Immature natural killer cell (primary cell): Measurements from ENCODE around the gene PRKCQ. TPM values are rescaled to one million over a fixed set of nuclear protein-coding genes. Genes with fewer than 3 reads are reported as not detected.
A peak's percentile ranks its signal among the peaks of the same experiment; 100 is the strongest.

Experiments used
- DNase-seq, 3 donors: peaks; one replicate each; pipeline ENCODE4 v3.0.0; 2022; ENCODE audit warnings: mixed read lengths in 1 of 3
- H3K27ac Mint-ChIP-seq, 6 donors: one replicate each; pipeline ENCODE4 v1.8.0; 2020; ENCODE audit warnings: mixed read lengths in 6 of 6, mild to moderate bottlenecking in 5 of 6, inconsistent platforms in 4 of 6, moderate library complexity in 3 of 6
- H3K27me3 Mint-ChIP-seq, 3 donors: one replicate each; pipeline ENCODE4 v1.8.0; 2020 to 2021; ENCODE audit warnings: low read depth in 3 of 3, mild to moderate bottlenecking in 3 of 3, mixed read lengths in 3 of 3, moderate library complexity in 3 of 3, inconsistent platforms in 1 of 3
- H3K36me3 Mint-ChIP-seq, 3 donors: one replicate each; pipeline ENCODE4 v1.8.0; 2020; ENCODE audit warnings: mixed read lengths in 3 of 3, inconsistent platforms in 2 of 3, mild to moderate bottlenecking in 2 of 3
- H3K4me1 Mint-ChIP-seq, 2 donors: one replicate each; pipeline ENCODE4 v1.8.0; 2020; ENCODE audit warnings: inconsistent platforms in 2 of 2, mild to moderate bottlenecking in 2 of 2, mixed read lengths in 2 of 2, moderate library complexity in 1 of 2
- H3K4me3 Mint-ChIP-seq, 5 donors: one replicate each; pipeline ENCODE4 v1.8.0; 2020; ENCODE audit warnings: mild to moderate bottlenecking in 5 of 5, mixed read lengths in 5 of 5, inconsistent platforms in 3 of 5, moderate library complexity in 3 of 5
- H3K9me3 Mint-ChIP-seq, 6 donors: one replicate each; pipeline ENCODE4 v1.8.0; 2020; ENCODE audit warnings: mild to moderate bottlenecking in 6 of 6, mixed read lengths in 6 of 6, inconsistent platforms in 4 of 6, moderate library complexity in 3 of 6
- polyA plus RNA-seq, 3 donors: library from polyadenylated mRNA; unstranded; fragments of 300-500 nt; fragmentation: Illumina TruSeq; gene quantifications; one replicate each; pipeline ENCODE4 v1.2.3, GENCODE V29; 2021

PRKCQ gene
- polyA plus RNA-seq, 3 donors from 2014 or later: 20.2 to 46.5 (median 36.5) TPM

DNA sequence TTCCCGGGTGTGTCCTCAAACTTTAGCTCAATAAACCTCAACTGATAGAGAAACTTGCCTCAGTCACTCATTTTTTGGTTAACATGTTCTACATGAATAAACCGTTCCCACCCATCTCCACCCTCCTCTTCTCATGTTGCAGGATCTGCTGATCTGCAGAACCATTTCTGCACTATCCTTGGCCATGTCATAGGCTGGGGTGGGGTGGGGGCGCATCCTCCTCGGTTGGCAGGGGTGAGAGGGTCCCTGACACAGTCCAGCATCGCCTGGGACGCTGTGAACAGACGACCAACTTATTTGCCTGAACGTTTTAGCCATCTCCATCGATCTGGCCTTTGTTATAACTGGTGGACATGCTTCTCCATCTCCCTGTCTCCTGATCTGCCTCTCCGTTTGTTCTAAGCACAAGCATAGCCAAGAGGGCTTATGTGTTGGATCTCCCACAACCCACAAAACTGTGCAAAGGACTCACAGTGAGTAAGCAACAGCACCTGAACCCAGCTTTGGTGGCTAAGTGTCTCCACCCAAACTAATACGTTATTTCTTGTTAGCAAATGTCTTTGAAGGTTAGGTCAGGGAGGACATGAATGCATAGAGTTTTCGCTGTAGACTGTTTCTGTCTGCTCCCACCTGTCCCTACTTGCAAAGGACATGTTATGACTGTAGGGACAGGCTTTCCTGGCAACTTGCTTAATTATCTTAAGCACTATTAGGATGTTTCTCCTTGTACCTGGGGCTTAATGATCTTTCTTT is 51.7 kb downstream of the PRKCQ start:
- Mint-ChIP-seq H3K36me3 (peaks cover 15 to 22% (median 17%) of the 10 kb centered on the region in 3 donors), H3K4me1 (peaks cover 92 to 96% of the 10 kb centered on the region in 2 donors), H3K4me3 (peak overlapping the region in 4 of 5 donors; percentile 57 to 93 (median 80)), H3K9me3 (no peaks in the 10 kb centered on the region), H3K27ac (peak overlapping the region; percentile 96 to 99 (median 97)), H3K27me3 (peaks cover 0 to 5% (median 5%) of the 10 kb centered on the region in 3 donors)
- no peak for DNase-seq

DNA sequence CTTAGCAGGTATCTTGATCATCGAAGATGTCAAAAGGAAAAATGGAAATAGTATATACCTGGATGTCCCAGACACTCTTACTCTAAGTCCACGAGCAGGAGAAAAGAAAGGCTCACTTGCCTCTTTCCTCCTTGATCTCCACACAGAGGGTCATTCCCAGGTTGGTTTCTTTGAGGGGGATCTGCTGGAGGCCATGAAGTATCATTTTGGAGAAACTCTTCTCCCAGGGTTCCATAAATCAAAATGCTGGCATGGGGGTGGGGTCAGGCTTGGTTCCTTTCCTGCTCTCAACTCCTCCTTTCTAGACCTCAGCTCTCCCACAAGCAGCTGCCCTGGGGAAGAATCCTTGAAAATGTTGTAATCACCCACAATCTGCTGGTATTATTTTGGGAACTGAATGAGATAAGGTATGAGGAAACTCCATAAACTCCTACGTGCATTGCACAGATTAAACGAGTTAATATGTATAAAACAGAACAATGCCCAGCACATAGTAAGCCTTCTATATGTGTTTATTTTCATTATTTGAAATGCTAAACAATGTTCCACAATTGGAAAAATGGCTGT is 54.4 kb downstream of the PRKCQ start:
- H3K4me3 Mint-ChIP-seq: no peak overlapping the region
- no peaks in the 10 kb centered on the region for H3K9me3 Mint-ChIP-seq
- no peak for DNase-seq
- peaks cover 82 to 92% of the 10 kb centered on the region in 2 donors for H3K4me1 Mint-ChIP-seq
- H3K27me3 Mint-ChIP-seq: peaks cover 0 to 5% (median 3%) of the 10 kb centered on the region in 3 donors
- peaks cover 15 to 32% (median 17%) of the 10 kb centered on the region in 3 donors for H3K36me3 Mint-ChIP-seq
- peak overlapping the region; percentile 10 to 99 (median 50) for H3K27ac Mint-ChIP-seq

DNA sequence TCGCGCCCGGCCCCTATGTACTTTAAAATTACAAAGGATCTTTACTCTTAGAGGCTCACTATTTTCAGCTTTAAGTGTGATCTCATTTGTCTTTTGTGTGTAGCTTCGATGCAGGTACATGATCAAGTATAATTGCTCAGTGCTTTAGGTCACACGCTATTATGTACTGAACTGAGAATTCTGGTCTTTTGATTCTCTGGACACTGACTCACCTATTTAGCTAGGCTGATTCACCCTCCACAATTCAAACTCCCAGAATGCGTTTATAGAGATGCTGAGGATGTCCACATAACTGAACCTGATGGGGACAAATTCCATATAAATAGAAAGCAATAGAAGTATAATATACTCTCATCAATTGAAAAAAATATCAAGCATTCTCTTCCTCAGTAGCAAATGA is 57.8 kb downstream of the PRKCQ start:
- Mint-ChIP-seq H3K4me3 (no peak overlapping the region), H3K9me3 (no peaks in the 10 kb centered on the region), H3K27ac (peak overlapping the region in 5 of 6 donors; percentile 31 to 70 (median 58)), H3K4me1 (peaks cover 75 to 88% of the 10 kb centered on the region in 2 donors), H3K27me3 (peaks cover 0 to 3% (median 2%) of the 10 kb centered on the region in 3 donors), H3K36me3 (peaks cover 22 to 39% (median 22%) of the 10 kb centered on the region in 3 donors)
- DNase-seq: no peak

DNA sequence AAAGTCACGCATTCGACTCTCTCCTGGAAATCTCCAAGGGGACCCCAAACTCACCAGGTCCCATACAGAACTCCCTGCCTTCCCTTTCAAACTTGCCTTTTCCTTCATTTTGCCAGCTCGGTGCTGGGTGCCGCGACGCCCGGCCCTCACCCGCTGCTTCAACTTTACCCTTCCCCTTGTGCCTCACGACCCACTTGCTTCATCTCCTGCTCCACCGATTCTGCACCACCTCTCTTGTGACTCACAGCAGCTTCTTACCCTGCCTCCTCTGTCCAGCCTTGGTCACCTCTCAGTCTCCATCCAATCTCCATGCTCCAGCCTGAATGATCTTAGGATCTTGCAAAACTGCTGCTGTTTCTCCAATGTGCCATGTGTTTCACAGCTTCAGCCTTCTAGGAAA is 59.9 kb downstream of the PRKCQ start:
- Mint-ChIP-seq H3K36me3 (peaks cover 5 to 21% (median 6%) of the 10 kb centered on the region in 3 donors), H3K27ac (peak overlapping the region; percentile 3 to 29 (median 18)), H3K27me3 (peaks cover 0 to 2% (median 0%) of the 10 kb centered on the region in 3 donors), H3K4me3 (peak overlapping the region in 1 of 5 donors; percentile 1), H3K9me3 (no peaks in the 10 kb centered on the region), H3K4me1 (peaks cover 78 to 88% of the 10 kb centered on the region in 2 donors)
- DNase-seq: no peak

DNA sequence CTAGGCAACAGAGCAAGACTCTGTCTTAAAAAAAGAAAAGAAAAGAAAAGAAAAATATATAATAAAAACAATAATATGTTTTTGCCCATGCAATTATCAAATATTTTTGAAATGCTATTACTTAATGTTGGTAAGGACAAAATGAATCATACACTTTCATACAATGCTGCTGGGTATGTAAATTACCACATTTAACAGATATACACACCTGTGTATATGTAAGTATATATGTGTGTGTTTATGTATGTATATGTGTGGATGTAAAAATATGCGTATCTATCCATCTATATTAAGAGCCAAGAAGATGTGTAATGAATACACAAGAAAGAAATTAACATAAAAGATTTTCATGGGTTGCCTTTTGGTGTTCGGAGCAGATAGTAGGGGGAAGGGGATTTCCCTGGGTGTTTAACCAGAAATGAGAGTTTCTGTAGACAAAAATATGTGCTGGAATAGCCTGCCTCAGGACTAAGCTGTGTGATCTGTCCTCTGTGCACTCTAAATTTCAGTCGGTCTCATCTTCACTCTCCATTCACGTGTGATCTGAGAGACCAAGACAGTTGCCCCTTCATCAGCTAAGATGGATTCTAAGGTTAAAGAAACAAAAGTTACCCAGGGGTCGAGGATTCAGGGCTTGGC is 61.2 kb downstream of the PRKCQ start:
- Mint-ChIP-seq H3K9me3 (no peaks in the 10 kb centered on the region), H3K4me1 (peaks cover 82 to 89% of the 10 kb centered on the region in 2 donors), H3K27ac (peak overlapping the region in 5 of 6 donors; percentile 43 to 73 (median 48)), H3K4me3 (no peak overlapping the region), H3K27me3 (peaks cover 0 to 2% (median 0%) of the 10 kb centered on the region in 3 donors), H3K36me3 (peaks cover 8 to 30% (median 9%) of the 10 kb centered on the region in 3 donors)
- DNase-seq: no peak

DNA sequence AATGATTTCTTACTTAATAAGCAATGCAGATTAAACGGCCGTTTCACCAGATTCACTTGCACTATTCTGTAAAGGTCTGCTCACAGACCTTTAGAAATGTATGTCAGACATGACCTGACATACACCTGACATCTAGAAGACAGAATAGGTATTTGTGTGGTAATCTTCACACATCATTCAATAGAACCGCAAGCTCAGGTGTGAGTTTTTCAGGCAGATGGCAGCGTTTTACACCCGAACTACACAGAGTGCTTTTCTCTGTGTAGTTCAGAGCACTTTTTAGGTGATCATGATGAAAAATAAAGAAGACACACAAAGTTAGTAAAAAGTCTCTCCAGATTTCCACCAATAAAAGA is 63.2 kb downstream of the PRKCQ start:
- Mint-ChIP-seq H3K27ac (peak overlapping the region; percentile 51 to 88 (median 82)), H3K4me3 (peak overlapping the region in 3 of 5 donors; percentile 16 to 56 (median 18)), H3K27me3 (peaks cover 0 to 5% (median 0%) of the 10 kb centered on the region in 3 donors), H3K4me1 (peaks cover 89 to 94% of the 10 kb centered on the region in 2 donors), H3K36me3 (peaks cover 16 to 39% (median 26%) of the 10 kb centered on the region in 3 donors), H3K9me3 (no peaks in the 10 kb centered on the region)
- DNase-seq: no peak

DNA sequence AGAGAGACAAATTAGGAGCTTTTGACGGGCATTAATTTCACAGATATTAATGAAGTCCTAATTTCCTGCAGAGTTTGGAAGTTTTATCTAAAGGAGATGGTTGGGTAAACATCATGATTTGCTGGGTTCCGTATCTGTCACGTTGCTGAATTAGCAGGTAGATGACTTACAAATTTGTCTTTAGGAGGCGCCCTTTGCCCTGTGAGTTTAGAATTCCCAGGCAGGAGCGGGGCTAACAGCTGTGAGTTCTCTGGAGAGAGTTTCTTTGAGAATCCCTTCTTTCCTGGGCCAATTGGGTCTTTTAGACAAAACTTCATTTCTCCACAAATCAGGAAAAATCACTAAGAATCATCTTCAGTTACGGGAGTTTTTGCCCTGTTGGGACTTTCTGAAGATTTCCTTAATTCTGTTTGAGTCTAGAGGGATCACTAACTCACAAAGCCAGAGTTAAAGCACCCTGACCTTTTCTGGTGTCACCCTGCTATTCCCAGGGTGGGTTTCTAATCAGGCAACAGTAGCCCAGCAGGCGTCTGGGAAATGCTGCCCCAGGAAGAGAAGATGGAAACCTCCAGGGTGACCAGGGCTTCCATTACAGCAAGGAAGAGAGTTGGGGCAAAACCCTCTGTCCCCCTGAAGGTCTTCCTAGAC is 63.7 kb downstream of the PRKCQ start:
- peaks cover 21 to 44% (median 31%) of the 10 kb centered on the region in 3 donors for H3K36me3 Mint-ChIP-seq
- DNase-seq: no peak
- no peaks in the 10 kb centered on the region for H3K9me3 Mint-ChIP-seq
- peak overlapping the region; percentile 76 to 88 (median 77) for H3K27ac Mint-ChIP-seq
- peaks cover 92 to 96% of the 10 kb centered on the region in 2 donors for H3K4me1 Mint-ChIP-seq
- no peak overlapping the region for H3K4me3 Mint-ChIP-seq
- H3K27me3 Mint-ChIP-seq: peaks cover 0 to 5% (median 0%) of the 10 kb centered on the region in 3 donors

DNA sequence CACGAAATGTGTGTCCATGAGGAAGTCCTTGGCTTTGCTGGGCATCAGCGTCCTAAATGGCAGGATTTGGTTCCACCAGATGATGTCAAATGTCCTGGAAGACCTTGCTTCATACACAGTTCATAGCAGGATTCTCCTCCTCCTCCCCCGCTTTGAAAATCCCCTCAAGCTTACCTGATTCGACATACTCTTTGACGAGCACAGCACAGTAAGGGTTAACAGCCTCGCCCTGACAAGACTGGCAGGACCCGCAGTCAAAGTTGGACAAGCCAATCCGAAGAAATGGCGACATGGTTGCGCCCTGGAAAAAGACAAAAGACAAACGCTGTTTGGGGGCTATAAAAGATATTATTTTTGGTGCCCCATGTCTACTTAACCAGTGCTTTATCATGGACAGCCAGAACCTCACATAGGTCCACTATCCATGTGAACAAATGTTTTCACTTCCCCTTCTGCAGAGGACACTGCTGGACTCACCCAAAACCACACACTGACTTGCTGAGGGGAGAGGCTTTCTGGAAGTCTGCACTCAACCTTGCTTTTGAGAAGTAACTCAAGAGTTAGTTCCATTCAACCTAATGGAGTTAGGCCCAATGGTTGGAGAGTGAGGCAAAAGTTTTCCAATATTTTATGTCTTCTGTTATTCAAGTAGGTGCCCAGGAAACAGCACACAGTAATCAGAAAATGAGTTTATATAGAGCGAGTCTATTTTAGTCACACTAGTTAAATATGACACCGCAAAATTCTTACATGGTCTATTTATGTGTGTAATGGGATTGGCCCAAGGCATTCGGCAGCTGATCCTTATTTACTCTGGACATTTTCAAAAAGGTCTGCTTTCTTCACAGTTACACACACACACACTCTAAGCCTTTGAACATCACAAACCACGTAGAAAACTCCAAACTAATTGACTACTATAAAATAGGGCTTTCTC is 65.0 kb downstream of the PRKCQ start:
- H3K27ac Mint-ChIP-seq: peak overlapping the region; percentile 51 to 93 (median 86)
- no peaks in the 10 kb centered on the region for H3K9me3 Mint-ChIP-seq
- no peak for DNase-seq
- peaks cover 0 to 4% (median 1%) of the 10 kb centered on the region in 3 donors for H3K27me3 Mint-ChIP-seq
- peaks cover 86 to 91% of the 10 kb centered on the region in 2 donors for H3K4me1 Mint-ChIP-seq
- H3K4me3 Mint-ChIP-seq: peak overlapping the region in 1 of 5 donors; percentile 3
- peaks cover 27 to 46% (median 38%) of the 10 kb centered on the region in 3 donors for H3K36me3 Mint-ChIP-seq

DNA sequence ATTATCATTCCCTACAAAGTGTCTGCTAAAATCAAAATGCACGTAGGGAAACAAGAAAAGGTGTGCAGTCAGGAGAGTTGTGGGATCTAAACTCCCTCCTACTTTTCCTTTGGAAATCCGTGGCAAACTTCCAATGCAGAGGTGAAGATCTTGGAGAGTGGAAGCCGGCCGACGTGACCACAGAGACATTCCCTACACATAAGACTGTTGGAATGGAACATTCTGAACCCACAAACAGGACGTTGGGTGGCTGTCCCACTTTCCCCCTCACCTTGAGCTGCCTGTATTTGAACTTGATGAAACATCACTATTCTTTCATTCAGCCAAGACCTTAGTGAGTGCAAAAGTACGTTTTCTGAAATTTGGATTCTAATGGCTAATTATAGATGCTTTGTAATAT is 65.9 kb downstream of the PRKCQ start:
- peaks cover 30 to 51% (median 40%) of the 10 kb centered on the region in 3 donors for H3K36me3 Mint-ChIP-seq
- H3K4me1 Mint-ChIP-seq: peaks cover 76 to 82% of the 10 kb centered on the region in 2 donors
- peaks cover 0 to 4% (median 1%) of the 10 kb centered on the region in 3 donors for H3K27me3 Mint-ChIP-seq
- peak overlapping the region; percentile 51 to 93 (median 86) for H3K27ac Mint-ChIP-seq
- DNase-seq: no peak
- H3K4me3 Mint-ChIP-seq: peak overlapping the region in 4 of 5 donors; percentile 8 to 74 (median 40)
- no peaks in the 10 kb centered on the region for H3K9me3 Mint-ChIP-seq

DNA sequence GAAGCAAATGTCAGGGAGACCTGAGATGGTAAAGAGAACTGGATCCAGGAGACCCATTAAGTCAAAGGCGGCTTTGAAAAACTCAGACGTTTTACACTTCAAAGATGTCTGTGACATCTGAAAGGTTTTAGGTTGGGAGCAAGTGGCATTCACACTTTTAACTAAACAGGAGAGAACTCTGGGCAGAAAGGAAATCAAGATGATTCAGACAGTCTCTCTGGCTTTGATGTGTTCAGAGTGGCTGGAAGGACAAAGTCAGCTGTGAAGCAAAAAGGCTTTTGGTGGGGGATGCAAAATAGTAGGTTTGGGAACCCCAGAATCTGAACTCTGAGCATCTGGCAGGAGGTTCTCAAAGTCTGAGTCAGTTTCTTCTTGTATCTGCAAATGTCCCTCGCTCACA is 66.6 kb downstream of the PRKCQ start:
- Mint-ChIP-seq H3K9me3 (no peaks in the 10 kb centered on the region), H3K4me3 (peak overlapping the region; percentile 4 to 74 (median 49)), H3K27me3 (peaks cover 0 to 4% (median 1%) of the 10 kb centered on the region in 3 donors), H3K36me3 (peaks cover 35 to 52% (median 40%) of the 10 kb centered on the region in 3 donors), H3K27ac (peak overlapping the region; percentile 51 to 93 (median 86)), H3K4me1 (peaks cover 71 to 75% of the 10 kb centered on the region in 2 donors)
- DNase-seq: peak in 2 of 3 donors; percentile 28 to 31

DNA sequence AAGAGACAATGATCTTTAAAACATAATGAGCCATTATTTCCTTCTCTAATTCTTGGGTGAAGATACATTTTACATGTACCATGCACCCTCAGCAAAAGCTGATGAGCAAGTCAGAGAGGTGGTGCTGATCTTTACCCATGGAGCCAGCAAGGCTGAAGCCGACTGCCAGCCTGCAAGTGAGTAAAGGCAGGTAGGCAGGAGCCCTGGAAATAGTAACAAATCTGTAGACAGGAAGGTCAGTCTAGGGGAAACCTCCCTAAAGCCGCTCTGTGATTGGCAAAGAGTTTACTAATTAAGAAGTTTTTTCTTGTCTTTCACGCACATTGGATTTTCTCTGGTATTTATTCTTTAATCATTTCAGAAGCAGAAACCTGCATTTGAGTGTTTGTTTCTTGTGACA is 67.9 kb downstream of the PRKCQ start:
- peak overlapping the region in 1 of 5 donors; percentile 74 for H3K4me3 Mint-ChIP-seq
- H3K27me3 Mint-ChIP-seq: peaks cover 0 to 4% (median 1%) of the 10 kb centered on the region in 3 donors
- H3K4me1 Mint-ChIP-seq: peaks cover 67 to 68% of the 10 kb centered on the region in 2 donors
- peaks cover 44 to 65% (median 45%) of the 10 kb centered on the region in 3 donors for H3K36me3 Mint-ChIP-seq
- DNase-seq: no peak
- H3K27ac Mint-ChIP-seq: peak overlapping the region; percentile 51 to 93 (median 86)
- H3K9me3 Mint-ChIP-seq: no peaks in the 10 kb centered on the region

DNA sequence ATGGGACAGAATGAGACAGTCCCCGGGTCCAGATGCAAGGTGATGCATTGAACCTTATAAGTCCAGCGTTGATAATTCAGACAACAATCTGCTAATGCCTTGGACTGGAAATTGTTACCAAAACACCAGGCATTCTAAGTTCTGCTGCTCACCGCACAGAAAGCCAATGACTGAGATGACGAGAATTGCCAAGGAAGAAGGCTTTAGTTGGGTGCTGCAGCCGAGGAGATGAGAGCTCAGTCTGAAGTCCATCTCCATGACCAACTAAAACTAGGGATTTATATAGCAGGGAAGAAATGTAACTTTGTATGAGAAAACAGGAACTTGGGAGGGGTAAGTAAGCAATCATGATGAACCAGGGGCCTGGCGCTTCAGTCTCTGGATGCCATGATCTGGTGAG is 68.7 kb downstream of the PRKCQ start:
- DNase-seq: no peak
- Mint-ChIP-seq H3K9me3 (no peaks in the 10 kb centered on the region), H3K4me1 (peaks cover 61 to 65% of the 10 kb centered on the region in 2 donors), H3K4me3 (no peak overlapping the region), H3K27me3 (peaks cover 0 to 4% (median 1%) of the 10 kb centered on the region in 3 donors), H3K36me3 (peaks cover 47 to 71% (median 49%) of the 10 kb centered on the region in 3 donors), H3K27ac (peak overlapping the region in 5 of 6 donors; percentile 69 to 93 (median 78))
